Liver (tissue), 9 donors: ENCODE results near the gene ALG13. TPM values are rescaled to one million over a fixed set of nuclear protein-coding genes. Genes with fewer than 3 reads are reported as not detected.

Experiments
- DNase-seq: peaks from one replicate; pipeline ENCODE4 v3.0.0-alpha.2; 2017; ENCODE audit warnings: low spot score
- H3K27ac ChIP-seq, 2 donors: one replicate each; pipeline ENCODE4 v1.7.0; 2013; ENCODE audit warnings: inconsistent platforms in 2 of 2, low read length in 2 of 2, control low read depth in 1 of 2, low read depth in 1 of 2, mild to moderate bottlenecking in 1 of 2
- H3K27me3 ChIP-seq, 4 donors: one replicate each; pipeline versions ENCODE4 v1.6.1 to v1.7.0; 2013; ENCODE audit warnings: low read length in 3 of 4, inconsistent platforms in 1 of 4, mild to moderate bottlenecking in 1 of 4, moderate library complexity in 1 of 4; ENCODE audit not compliant: control insufficient read depth in 4 of 4, insufficient read depth in 4 of 4
- H3K36me3 ChIP-seq, 4 donors: one replicate each; pipeline versions ENCODE4 v1.6.1 to v1.7.0; 2013; ENCODE audit warnings: low read length in 3 of 4, mild to moderate bottlenecking in 3 of 4, low read depth in 1 of 4, moderate library complexity in 1 of 4; ENCODE audit not compliant: control insufficient read depth in 4 of 4, insufficient read depth in 3 of 4
- H3K4me1 ChIP-seq, 4 donors: one replicate each; pipeline versions ENCODE4 v1.6.1 to v1.7.0; 2013; ENCODE audit warnings: low read length in 3 of 4, mild to moderate bottlenecking in 3 of 4, moderate library complexity in 1 of 4; ENCODE audit not compliant: control insufficient read depth in 4 of 4, insufficient read depth in 4 of 4
- H3K4me3 ChIP-seq, 3 donors: one replicate each; pipeline versions ENCODE4 v1.6.1 to v1.7.0; 2013; ENCODE audit warnings: low read length in 3 of 3, control low read depth in 1 of 3, low read depth in 1 of 3, mild to moderate bottlenecking in 1 of 3
- H3K9ac ChIP-seq, 2 donors: one replicate each; pipeline ENCODE4 v1.7.0; 2013; ENCODE audit warnings: low read length in 2 of 2, mild to moderate bottlenecking in 2 of 2, moderate library complexity in 2 of 2, control low read depth in 1 of 2, low read depth in 1 of 2
- H3K9me3 ChIP-seq, 4 donors: one replicate each; pipeline versions ENCODE4 v1.6.1 to v1.7.0; 2013; ENCODE audit warnings: low read length in 3 of 4; ENCODE audit not compliant: control insufficient read depth in 4 of 4
- ATF3 ChIP-seq: IDR thresholded peaks from 2 replicates; pipeline ENCODE4 v1.6.1; 2016; ENCODE audit warnings: antibody characterized with exemption
- CTCF ChIP-seq: fragments of 150-350 bp; IDR thresholded peaks from 2 replicates; pipeline ENCODE4 v1.5.1; 2017; ENCODE audit warnings: improper control_type of control experiment, low read depth, low read length; ENCODE audit not compliant: missing input control
- EGR1 ChIP-seq, 2 donors: IDR thresholded peaks; 2 replicates each; pipeline ENCODE4 v1.6.1; 2016 to 2018; ENCODE audit warnings: antibody characterized with exemption in 2 of 2, low read depth in 2 of 2
- FOXA1 ChIP-seq: IDR thresholded peaks from 2 replicates; pipeline ENCODE4 v1.6.1; 2016; ENCODE audit warnings: antibody characterized with exemption
- FOXA2 ChIP-seq: IDR thresholded peaks from 2 replicates; pipeline ENCODE4 v1.6.1; 2016; ENCODE audit warnings: antibody characterized with exemption
- GABPA ChIP-seq, 2 donors: IDR thresholded peaks in 1 of 2; conservative IDR thresholded peaks in 1 of 2; 2 replicates each; pipeline ENCODE4 v1.6.1; 2016; ENCODE audit warnings: antibody characterized with exemption in 2 of 2, mild to moderate bottlenecking in 1 of 2, moderate library complexity in 1 of 2
- HNF4A ChIP-seq, 2 donors: conservative IDR thresholded peaks; 2 replicates each; pipeline ENCODE4 v1.6.1; 2016; ENCODE audit warnings: antibody characterized with exemption in 2 of 2, mild to moderate bottlenecking in 2 of 2
- HNF4G ChIP-seq: IDR thresholded peaks from 2 replicates; pipeline ENCODE4 v1.6.1; 2016; ENCODE audit warnings: antibody characterized with exemption
- JUND ChIP-seq, 2 donors: IDR thresholded peaks; 2 replicates each; pipeline ENCODE4 v1.6.1; 2016; ENCODE audit warnings: antibody characterized with exemption in 2 of 2
- NR2F2 ChIP-seq: IDR thresholded peaks from 2 replicates; pipeline ENCODE4 v1.6.1; 2016; ENCODE audit warnings: antibody characterized with exemption
- RAD21 ChIP-seq, 2 donors: IDR thresholded peaks; 2 replicates each; pipeline ENCODE4 v1.6.1; 2016; ENCODE audit warnings: antibody characterized with exemption in 2 of 2, mild to moderate bottlenecking in 2 of 2
- RXRA ChIP-seq, 2 donors: IDR thresholded peaks; 2 replicates each; pipeline ENCODE4 v1.6.1; 2017 to 2018; ENCODE audit warnings: antibody characterized with exemption in 2 of 2, mild to moderate bottlenecking in 1 of 2
- SP1 ChIP-seq: IDR thresholded peaks from 2 replicates; pipeline ENCODE4 v1.6.1; 2018; ENCODE audit warnings: antibody characterized with exemption, mild to moderate bottlenecking
- TAF1 ChIP-seq: conservative IDR thresholded peaks from 2 replicates; pipeline ENCODE4 v1.6.1; 2016; ENCODE audit warnings: antibody characterized with exemption, mild to moderate bottlenecking
- YY1 ChIP-seq: IDR thresholded peaks from 2 replicates; pipeline ENCODE4 v1.6.1; 2016; ENCODE audit warnings: antibody characterized with exemption, mild to moderate bottlenecking
- ZBTB33 ChIP-seq: IDR thresholded peaks from 2 replicates; pipeline ENCODE4 v1.6.1; 2016; ENCODE audit warnings: antibody characterized with exemption
- WGBS: extraction: QIAGEN DNeasy Blood & Tissue Kit; methylation state at CpG from one replicate; pipeline ENCODE4 v1.1.7; 2013; 5-methylcytosine and 5-hydroxymethylcytosine counted together
- polyA plus RNA-seq, 2 donors: library from polyadenylated mRNA; stranded (reverse) in 1 of 2; unstranded in 1 of 2; fragments of 200-250 nt in 1 of 2; fragments of >200 nt in 1 of 2; fragmentation: Nextera tagmentation in 1 of 2; extraction: Ambion mirVana in 1 of 2; gene quantifications; one replicate each; pipeline versions ENCODE4 v1.2.1 to v1.2.3, GENCODE V29; 2013 to 2015
- total RNA-seq, 2 donors: library from RNA; depleted of rRNA; stranded (reverse); fragments of >200 nt; gene quantifications; one replicate each; pipeline ENCODE4 v1.2.3, GENCODE V29; 2014
- TF ChIP-seq, protein P1 (sequence below): IDR thresholded peaks from 2 replicates; pipeline ENCODE4 v1.6.1; 2016; ENCODE audit warnings: antibody characterized with exemption
- TF ChIP-seq, protein P2 (sequence below): IDR thresholded peaks from 2 replicates; pipeline ENCODE4 v1.6.1; 2016; ENCODE audit warnings: antibody characterized with exemption, mild to moderate bottlenecking
- donor health status: healthy.
- donor health status: healthy.
- donor health status: healthy.
- donor health status: healthy.
- donor health status: healthy.

The ALG13 gene
- total and polyA plus RNA-seq, 4 donors = 21.1 to 37.1 (median 29.7) TPM

- no peak overlapping the region for H3K9ac ChIP-seq
- no peaks in the 10 kb centered on the region for H3K27me3 ChIP-seq
- H3K36me3 ChIP-seq = no peaks in the 10 kb centered on the region
- no peaks in the 10 kb centered on the region for H3K9me3 ChIP-seq
- H3K4me1 ChIP-seq = no peaks in the 10 kb centered on the region
- no peak for DNase-seq
- H3K27ac ChIP-seq = no peak overlapping the region
- TF ChIP-seq NR2F2 (no peak), SP1 (no peak), FOXA2 (no peak), RAD21 (IDR thresholded peaks at IDR 0.05) (no peak), RXRA (IDR thresholded peaks at IDR 0.05) (no peak), TAF1 (no peak), CTCF (no peak), HNF4A (conservative IDR thresholded peaks at IDR 0.05) (no peak), YY1 (no peak), HNF4G (no peak), ZBTB33 (no peak), ATF3 (no peak)
- TF ChIP-seq, protein P1, sequence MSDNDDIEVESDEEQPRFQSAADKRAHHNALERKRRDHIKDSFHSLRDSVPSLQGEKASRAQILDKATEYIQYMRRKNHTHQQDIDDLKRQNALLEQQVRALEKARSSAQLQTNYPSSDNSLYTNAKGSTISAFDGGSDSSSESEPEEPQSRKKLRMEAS = no peak
- TF ChIP-seq, protein P2, sequence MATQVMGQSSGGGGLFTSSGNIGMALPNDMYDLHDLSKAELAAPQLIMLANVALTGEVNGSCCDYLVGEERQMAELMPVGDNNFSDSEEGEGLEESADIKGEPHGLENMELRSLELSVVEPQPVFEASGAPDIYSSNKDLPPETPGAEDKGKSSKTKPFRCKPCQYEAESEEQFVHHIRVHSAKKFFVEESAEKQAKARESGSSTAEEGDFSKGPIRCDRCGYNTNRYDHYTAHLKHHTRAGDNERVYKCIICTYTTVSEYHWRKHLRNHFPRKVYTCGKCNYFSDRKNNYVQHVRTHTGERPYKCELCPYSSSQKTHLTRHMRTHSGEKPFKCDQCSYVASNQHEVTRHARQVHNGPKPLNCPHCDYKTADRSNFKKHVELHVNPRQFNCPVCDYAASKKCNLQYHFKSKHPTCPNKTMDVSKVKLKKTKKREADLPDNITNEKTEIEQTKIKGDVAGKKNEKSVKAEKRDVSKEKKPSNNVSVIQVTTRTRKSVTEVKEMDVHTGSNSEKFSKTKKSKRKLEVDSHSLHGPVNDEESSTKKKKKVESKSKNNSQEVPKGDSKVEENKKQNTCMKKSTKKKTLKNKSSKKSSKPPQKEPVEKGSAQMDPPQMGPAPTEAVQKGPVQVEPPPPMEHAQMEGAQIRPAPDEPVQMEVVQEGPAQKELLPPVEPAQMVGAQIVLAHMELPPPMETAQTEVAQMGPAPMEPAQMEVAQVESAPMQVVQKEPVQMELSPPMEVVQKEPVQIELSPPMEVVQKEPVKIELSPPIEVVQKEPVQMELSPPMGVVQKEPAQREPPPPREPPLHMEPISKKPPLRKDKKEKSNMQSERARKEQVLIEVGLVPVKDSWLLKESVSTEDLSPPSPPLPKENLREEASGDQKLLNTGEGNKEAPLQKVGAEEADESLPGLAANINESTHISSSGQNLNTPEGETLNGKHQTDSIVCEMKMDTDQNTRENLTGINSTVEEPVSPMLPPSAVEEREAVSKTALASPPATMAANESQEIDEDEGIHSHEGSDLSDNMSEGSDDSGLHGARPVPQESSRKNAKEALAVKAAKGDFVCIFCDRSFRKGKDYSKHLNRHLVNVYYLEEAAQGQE = no peak
- H3K4me3 ChIP-seq = no peak overlapping the region
Measured at GRCh38 chrX:111645607-111646006, 35.4 kb upstream of the ALG13 start.

DNA sequence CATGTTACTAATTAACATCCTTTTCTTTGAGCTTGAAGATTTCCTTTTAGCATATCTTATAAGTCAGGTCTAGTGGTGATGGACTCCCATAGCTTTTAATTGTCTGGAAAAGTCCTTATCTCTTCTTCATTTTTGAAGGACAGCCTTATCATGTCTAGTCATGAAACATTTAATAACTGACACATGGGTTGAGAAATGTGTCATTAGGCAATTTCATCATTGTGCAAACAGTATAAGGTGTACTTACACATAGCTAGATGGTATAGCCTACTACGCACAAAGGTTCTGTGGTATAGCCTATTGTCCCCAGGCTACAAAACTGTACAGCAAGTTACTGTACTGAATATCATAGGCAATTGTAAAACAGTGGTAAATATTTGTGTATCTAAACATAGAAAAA is 34.5 kb upstream of the ALG13 start:
- WGBS = 92% methylated on average over 1 of the region's 1 CpG

More for the DNA sequence above, 34.5 kb upstream of the ALG13 start:
- no peak overlapping the region for H3K27ac ChIP-seq
- H3K4me3 ChIP-seq = no peak overlapping the region
- no peaks in the 10 kb centered on the region for H3K27me3 ChIP-seq
- DNase-seq = no peak
- no peak overlapping the region for H3K9ac ChIP-seq
- no peaks in the 10 kb centered on the region for H3K4me1 ChIP-seq
- no peaks in the 10 kb centered on the region for H3K9me3 ChIP-seq
- TF ChIP-seq FOXA1 (no peak), TAF1 (no peak), EGR1 (IDR thresholded peaks at IDR 0.05; ENCODE audit: low read depth in 2 of 2) (no peak), GABPA (IDR thresholded peaks at IDR 0.05 in 1 of 2, conservative IDR thresholded peaks at IDR 0.05 in 1 of 2) (no peak), CTCF (no peak), HNF4G (no peak), RXRA (IDR thresholded peaks at IDR 0.05) (no peak), FOXA2 (no peak), HNF4A (conservative IDR thresholded peaks at IDR 0.05) (no peak), ATF3 (no peak), ZBTB33 (no peak), RAD21 (IDR thresholded peaks at IDR 0.05) (no peak), YY1 (no peak), JUND (IDR thresholded peaks at IDR 0.05) (no peak)
- TF ChIP-seq, protein P1 = no peak
- H3K36me3 ChIP-seq = no peaks in the 10 kb centered on the region
